ENCODE measurements around the gene SAMD8. TPM values are rescaled to one million over a fixed set of nuclear protein-coding genes. Genes with fewer than 3 reads are reported as not detected.

The SAMD8 gene
- total RNA-seq, 1 donor from 2014 or later = 29.3 TPM

DNA sequence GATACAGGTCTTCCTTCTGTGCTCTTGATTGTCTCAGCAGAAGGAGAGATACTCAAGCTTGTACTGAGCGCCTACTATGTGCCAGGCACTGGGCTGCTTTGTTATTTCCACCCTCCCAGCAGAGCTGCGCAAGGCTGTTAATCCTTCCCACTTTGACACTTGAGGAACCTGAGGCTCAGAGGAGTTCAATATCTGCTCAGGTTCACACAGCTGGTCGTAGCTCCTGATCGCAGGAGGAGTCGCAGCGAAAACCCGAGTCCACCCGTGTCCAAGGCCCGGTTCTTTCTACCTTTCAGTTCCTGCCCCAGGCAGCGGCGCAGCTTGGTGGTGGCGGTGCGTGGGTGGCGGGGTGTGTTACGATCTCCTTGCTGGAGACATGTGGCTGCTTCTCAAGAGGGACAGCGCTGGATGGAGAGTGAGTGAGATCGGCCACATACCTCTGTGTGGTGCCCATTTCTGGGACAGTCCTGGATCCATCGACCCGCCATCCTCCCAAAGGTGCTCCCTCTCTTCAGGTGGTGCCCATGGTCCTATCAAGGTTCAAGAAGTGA, 26.5 kb upstream of the SAMD8 start:
- DNase-seq (ENCODE audit: extremely low read depth, low read depth, low spot score) = no peak

DNA sequence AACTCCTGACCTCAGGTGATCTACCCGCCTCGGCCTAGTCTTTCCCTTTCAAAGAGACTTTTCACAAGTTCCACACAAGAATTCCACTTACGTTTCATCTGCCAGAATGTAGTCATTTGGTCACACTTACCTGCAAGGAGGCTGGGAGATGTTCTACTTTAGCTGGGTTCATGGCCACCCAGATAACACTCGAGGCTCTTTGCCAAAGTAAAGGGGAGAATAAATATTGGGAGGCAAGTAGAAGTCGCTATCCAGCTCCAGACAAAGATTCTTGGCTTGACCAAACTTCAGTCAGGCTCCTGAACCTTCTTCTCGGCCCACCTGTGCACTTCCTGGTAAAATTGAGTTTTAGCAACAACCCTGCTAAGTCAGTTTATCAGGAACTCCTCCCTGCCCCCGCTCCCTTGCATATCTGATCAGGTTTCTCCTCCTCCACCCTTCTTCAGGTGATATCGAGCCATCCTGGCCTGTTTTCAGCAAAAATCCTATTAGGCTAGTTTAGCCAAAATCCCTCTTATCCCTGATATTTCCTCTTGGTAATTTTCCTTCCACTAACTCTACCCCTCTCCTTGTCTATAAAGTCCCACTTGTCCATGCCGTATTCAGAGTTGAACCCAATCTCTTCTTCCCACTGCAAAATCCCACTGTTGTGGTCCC, 25.1 kb upstream of the SAMD8 start:
- no peak for DNase-seq (ENCODE audit: extremely low read depth, low read depth, low spot score)

- DNase-seq (ENCODE audit: extremely low read depth, low read depth, low spot score) = no peak
Observed at GRCh38 chr10:75088640-75089039, 22.8 kb upstream of the SAMD8 start.

DNA sequence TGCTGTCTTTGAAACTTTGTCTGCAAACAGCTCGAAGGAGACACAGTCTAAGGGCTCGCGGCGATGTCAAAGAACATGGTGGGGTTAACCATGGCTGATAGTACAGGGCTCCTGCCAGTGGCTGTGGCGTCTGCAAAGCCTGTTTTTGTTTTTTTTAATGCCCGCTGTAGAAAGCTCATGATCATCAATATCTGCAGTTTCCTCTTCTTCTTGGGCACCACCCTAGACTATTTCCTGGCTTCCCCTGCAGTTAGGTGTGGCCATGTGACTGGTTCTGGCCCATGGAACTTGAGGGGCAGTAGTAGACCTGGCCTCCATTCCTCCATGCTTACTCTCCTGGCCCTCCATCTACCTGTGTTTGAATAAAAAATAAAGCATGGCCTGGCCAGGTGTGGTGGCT, 21.8 kb upstream of the SAMD8 start:
- DNase-seq (ENCODE audit: extremely low read depth, low read depth, low spot score) = no peak

DNA sequence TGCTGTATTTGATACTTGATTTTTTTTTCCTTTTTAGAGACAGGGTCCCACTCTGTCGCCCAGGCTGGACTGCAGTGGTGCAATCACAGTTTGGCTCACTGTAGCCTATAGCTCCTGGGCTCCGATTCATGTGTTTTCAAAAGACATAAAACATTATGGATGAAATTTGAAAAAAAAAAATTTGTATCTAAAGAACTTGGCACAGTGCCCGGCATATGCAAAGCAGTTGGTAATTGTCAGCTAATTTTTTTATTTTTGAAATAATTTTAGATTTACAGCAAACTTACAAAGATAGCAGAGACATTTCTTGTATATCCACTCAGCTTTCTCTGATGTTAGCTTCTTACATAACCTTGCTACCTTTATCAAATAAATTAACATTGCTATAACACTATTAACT, 20.3 kb upstream of the SAMD8 start:
- no peak for DNase-seq (ENCODE audit: extremely low read depth, low read depth, low spot score)

DNA sequence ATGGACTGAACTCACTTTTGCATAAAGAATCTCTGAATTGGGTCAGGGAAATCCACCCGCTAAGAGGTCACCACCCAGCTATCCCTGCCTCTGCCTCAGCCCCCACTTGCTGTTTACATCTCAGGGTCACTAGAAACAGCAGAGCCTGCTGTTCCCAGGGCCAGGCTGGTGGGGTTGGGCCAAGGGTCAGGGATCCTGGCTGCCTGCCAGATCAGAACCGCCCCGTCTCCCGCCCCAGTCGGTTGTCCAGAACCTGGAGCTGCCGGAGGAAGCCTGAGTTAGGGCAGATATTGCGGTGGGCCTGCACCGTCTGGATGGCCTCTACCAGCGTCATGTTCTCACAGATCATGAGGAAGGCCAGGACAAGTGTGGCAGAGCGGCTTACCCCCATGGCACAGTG, 17.0 kb upstream of the SAMD8 start:
- DNase-seq (ENCODE audit: extremely low read depth, low read depth, low spot score) = no peak

- no peak for DNase-seq (ENCODE audit: extremely low read depth, low read depth, low spot score)
Observed at GRCh38 chr10:75095631-75096030, 15.8 kb upstream of the SAMD8 start.

DNA sequence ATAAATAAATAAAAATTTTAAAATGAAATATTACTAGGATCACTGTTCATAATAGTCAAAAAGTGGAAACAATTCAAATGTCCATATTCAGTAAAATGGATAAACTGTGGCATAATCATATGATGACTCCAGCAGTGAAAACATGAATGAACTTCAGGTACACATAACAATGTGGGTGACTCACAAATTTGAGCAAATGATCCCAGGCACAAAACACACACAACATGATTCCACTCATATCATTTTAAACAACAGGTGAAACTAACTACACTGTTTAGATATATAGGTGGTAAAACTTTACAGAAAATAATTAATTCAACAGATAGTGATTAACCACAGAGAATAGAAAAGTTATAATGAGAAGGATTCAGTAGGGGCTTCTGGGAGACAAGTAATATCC, 14.7 kb upstream of the SAMD8 start:
- DNase-seq (ENCODE audit: extremely low read depth, low read depth, low spot score) = no peak

GRCh38 chr10:75097666-75098285, 13.7 kb upstream of the SAMD8 start:
- no peak for DNase-seq (ENCODE audit: extremely low read depth, low read depth, low spot score)

GRCh38 chr10:75098902-75099673, 12.4 kb upstream of the SAMD8 start:
- no peak for DNase-seq (ENCODE audit: extremely low read depth, low read depth, low spot score)

DNA sequence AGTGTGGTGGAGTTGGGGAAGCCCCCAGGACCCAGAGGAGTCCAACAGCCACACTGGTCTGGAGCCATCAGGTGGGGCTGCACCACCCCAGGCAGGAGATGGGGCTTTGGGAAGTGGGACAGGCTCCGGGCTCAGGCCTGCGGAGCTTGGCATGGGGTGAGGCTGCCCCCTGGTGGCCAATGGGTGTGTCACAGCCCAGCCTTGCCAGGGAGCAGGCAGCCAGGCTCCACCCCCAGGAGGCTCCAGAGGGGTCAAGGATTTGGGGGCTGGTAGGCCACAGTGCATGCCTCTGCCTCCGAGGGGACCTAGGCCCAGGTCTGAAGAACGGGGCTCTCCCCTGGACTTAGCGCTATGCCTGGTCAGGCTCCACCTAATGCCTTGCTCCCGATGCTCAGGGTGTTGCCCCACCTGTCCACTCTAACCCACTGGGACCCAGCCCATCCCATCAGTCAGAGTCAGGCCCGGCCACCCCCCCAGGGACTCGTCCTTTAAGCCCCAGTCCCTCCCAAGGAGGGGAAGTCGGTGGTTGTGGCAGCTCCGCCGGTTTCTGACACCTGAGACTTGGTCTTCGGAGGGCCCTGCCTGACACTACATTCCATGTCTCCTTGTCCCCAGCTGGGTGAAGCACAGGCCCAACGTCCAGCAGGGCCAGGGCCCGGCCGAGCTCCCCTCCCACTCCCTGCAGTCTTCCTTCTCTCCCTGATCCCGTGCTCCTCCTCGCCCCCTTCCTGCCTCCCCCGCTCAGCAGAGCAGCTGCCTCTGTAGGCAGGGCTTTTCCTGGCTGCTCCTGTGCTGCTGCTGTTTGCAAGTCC, 11.3 kb upstream of the SAMD8 start:
- DNase-seq (ENCODE audit: extremely low read depth, low read depth, low spot score) = no peak

GRCh38 chr10:75100764-75101291, 10.6 kb upstream of the SAMD8 start:
- DNase-seq (ENCODE audit: extremely low read depth, low read depth, low spot score) = no peak

- DNase-seq (ENCODE audit: extremely low read depth, low read depth, low spot score) = no peak
Observed at GRCh38 chr10:75101416-75102251, 9.8 kb upstream of the SAMD8 start.

DNA sequence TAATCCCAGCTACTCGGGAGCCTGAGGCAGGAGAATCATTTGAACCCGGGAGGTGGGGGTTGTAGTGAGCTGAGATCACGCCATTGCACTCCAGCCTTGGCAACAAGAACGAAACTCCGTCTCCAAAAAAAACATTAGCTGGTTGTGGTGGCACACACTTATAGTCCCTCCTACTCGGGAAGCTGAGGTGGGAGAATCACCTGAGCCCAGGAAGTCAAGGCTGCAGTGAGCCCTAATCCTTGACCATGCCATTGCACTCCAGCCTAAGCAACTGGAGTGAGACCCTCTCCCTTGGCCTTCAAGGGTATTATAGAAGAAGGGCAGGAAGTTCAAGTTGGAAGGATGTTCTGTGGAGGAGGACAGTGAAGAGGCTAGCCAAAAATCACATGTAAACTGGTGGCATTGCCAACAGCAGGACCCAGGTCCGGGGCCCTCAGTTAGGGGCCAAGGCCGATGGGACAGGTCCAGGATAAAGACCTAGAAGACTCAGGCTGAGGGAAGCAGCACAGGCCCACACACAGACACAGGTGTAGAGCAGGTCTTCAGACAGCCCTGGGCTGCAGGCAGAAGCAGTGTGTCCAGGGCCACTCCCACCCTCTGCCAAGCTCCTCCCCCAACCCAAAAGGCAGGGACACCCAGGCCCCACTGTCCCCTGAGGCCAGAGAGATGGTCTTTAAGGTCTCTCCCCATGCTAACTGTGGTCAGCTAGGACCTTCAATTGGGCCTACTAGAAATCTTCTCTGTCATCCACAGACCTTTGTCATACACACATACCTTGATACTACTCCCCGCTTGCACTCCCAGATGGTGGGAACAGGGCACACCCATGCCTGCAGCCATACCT, 8.4 kb upstream of the SAMD8 start:
- DNase-seq (ENCODE audit: extremely low read depth, low read depth, low spot score) = no peak

DNA sequence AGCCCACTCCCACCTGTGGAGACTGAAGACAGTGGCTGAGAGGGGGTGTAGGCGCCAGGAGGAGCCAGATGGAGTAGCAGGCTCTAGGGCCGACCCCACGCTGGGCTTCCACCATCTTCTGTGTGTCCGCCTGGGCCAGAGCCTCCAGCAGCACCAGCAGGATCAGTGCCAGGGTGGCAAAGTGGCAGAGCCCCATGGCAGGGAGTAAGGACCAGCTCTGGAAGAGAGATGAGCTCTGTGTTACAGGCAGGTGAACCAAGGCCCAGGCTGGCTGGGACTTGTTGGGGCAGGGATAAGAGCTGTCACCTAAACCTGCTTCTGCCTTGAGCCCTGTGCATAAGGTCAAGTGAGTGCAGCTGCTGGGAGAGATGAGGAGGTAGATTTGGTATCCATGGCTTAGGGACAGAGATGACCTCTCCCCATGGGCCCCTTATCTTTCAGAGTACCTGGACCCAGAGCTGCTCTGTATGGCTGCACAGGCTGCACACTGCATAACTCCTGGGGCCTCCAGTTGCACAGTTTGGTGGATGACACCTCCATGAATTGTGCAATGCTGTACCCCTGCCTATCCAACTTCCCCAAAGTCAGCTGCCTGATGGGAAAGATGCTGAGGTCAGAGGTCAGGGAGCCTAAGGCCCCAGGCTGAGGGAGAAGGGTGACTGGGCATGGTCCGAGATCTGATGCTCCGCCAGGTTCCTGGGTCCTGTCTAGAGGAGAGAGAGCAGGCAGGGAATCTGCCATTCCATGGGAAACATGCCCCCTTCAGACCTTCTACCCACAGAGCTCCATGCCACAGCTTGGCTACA, 7.4 kb upstream of the SAMD8 start:
- DNase-seq (ENCODE audit: extremely low read depth, low read depth, low spot score) = no peak

DNA sequence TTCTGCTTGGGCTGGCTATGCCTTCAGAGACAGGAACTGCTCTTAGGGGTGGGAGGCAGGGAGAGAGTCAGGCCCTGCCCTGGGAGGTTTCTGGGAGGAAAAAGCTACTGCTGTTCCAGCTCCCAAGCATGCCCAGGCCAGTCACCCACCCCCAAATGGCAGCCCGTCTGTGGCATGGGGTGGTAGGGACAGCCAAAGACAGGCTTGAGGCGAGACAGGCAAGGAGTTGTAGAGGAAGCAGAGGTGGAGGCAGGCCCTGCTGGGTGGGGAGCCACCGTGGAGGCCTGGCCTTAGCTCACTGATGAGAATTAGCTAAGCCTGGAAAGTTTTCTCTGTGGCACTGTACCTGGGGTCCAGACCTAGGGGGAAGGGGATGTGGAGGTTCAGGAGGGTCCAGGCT, 6.6 kb upstream of the SAMD8 start:
- DNase-seq (ENCODE audit: extremely low read depth, low read depth, low spot score) = no peak

GRCh38 chr10:75105576-75106197, 5.8 kb upstream of the SAMD8 start:
- no peak for DNase-seq (ENCODE audit: extremely low read depth, low read depth, low spot score)

GRCh38 chr10:75106242-75106641, 5.2 kb upstream of the SAMD8 start:
- DNase-seq (ENCODE audit: extremely low read depth, low read depth, low spot score) = no peak
